ENCODE data around the gene TESK2. TPM values are rescaled to one million over a fixed set of nuclear protein-coding genes. Genes with fewer than 3 reads are reported as not detected.
A peak's percentile ranks its signal among the peaks of the same experiment; 100 is the strongest.

Gene TESK2
- polyA plus RNA-seq, 1 donor from 2014 or later: 19.2 TPM

DNA sequence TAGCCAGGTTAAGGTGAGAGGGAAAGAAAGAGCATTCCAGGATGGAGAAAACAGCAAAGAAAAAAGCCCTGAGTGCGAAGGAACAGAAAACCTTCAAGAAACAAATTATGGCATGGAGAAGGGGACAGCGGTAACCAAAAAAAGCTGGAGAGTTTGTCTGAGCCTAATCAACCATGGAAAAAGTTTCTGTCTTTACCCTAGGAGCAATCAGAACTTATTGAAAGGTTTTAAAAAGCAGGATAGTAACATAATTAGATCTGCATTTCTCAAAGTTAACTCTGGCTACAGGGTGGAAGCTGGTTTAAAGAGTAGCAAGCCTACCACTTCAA is 190.3 kb downstream of the TESK2 start:
- Mint-ChIP-seq H3K4me1 (peaks cover 10 to 19% (median 13%) of the 10 kb centered on the region in 3 donors), H3K9me3 (no peaks in the 10 kb centered on the region), H3K27ac (peak overlapping the region in 2 of 3 donors; percentile 50 to 76)

GRCh38 chr1:45299981-45300668 is 190.8 kb downstream of the TESK2 start:
- H3K36me3 Mint-ChIP-seq: peaks cover 2% of the 10 kb centered on the region
- peak overlapping the region in 2 of 3 donors; percentile 50 to 76 for H3K27ac Mint-ChIP-seq
- peaks cover 6 to 14% (median 13%) of the 10 kb centered on the region in 3 donors for H3K4me1 Mint-ChIP-seq
- H3K9me3 Mint-ChIP-seq: no peaks in the 10 kb centered on the region
- H3K27me3 Mint-ChIP-seq: no peaks in the 10 kb centered on the region
- H3K4me3 Mint-ChIP-seq: peak overlapping the region in 1 of 4 donors; percentile 60

More for the DNA sequence above, 190.3 kb downstream of the TESK2 start:
- peaks cover 2% of the 10 kb centered on the region for H3K36me3 Mint-ChIP-seq
- peak overlapping the region in 1 of 4 donors; percentile 60 for H3K4me3 Mint-ChIP-seq
- no peaks in the 10 kb centered on the region for H3K27me3 Mint-ChIP-seq

- Mint-ChIP-seq H3K36me3 (peaks cover 2% of the 10 kb centered on the region), H3K27me3 (no peaks in the 10 kb centered on the region), H3K9me3 (no peaks in the 10 kb centered on the region), H3K4me3 (no peak overlapping the region), H3K4me1 (peaks cover 0 to 9% (median 9%) of the 10 kb centered on the region in 3 donors), H3K27ac (no peak overlapping the region)
Measured at GRCh38 chr1:45299296-45299695, 191.7 kb downstream of the TESK2 start.

DNA sequence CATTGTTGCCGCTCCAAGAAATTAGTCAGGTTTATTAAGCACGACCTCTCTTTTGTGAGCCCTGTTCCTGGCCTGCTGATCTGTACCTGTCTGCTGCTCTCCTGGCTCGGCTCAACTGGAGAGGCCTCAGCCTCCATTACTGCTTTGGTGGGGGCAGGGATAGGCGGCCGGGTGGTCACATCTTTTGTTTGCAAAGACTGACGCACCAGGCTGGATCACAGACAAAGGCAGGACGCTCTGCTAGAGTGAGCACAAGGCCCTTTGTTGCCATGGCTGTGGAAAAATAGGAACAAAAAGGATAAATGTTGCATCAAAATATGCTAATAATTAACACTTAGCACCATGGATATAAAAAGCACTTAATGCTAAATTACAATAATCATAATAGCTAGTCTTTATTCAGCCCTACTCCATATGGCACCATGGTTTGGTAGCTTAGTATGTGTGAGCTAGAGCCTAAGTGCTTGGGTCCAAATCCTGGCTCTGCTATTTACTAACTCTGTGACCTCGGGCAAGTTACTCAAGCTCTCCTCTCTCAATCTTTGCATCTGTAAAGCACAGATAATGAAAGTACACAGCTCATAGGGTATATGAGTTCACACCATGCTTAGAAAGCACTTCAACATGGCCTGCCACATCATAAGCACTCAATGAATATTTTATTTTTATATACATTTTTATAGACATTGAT is 193.2 kb downstream of the TESK2 start:
- H3K27ac Mint-ChIP-seq: no peak overlapping the region
- H3K4me1 Mint-ChIP-seq: peaks cover 0 to 9% (median 7%) of the 10 kb centered on the region in 3 donors
- no peaks in the 10 kb centered on the region for H3K27me3 Mint-ChIP-seq
- H3K36me3 Mint-ChIP-seq: peaks cover 2% of the 10 kb centered on the region
- no peaks in the 10 kb centered on the region for H3K9me3 Mint-ChIP-seq
- H3K4me3 Mint-ChIP-seq: no peak overlapping the region

Other genes with a start within 250 kb of the TESK2 start
- 1.3 TPM for gene HPDL, start 164.3 kb downstream of the TESK2 start, polyA plus RNA-seq
- gene TOE1, start 151.0 kb downstream of the TESK2 start, polyA plus RNA-seq: 18.6 TPM
- gene MUTYH, start 150.7 kb downstream of the TESK2 start, polyA plus RNA-seq: 21.1 TPM
- 5.2 TPM for gene CCDC163, start 8.9 kb upstream of the TESK2 start, polyA plus RNA-seq
- 1.5 TPM for gene MMACHC, start 9.1 kb upstream of the TESK2 start, polyA plus RNA-seq
- gene PRDX1, start 30.7 kb upstream of the TESK2 start, polyA plus RNA-seq: 264 TPM
- gene AKR1A1, start 59.7 kb upstream of the TESK2 start, polyA plus RNA-seq: 117 TPM
- gene NASP, start 92.9 kb upstream of the TESK2 start, polyA plus RNA-seq: 116 TPM
- gene CCDC17, start 132.9 kb upstream of the TESK2 start, polyA plus RNA-seq: 0.60 TPM
- gene GPBP1L1, start 195.4 kb upstream of the TESK2 start, polyA plus RNA-seq: 83.4 TPM
- gene TMEM69, start 197.0 kb upstream of the TESK2 start, polyA plus RNA-seq: 43.8 TPM

Data from IgD-negative memory B cell (primary cell).